Ectodermal cell (in vitro differentiated cells): ENCODE results near the gene CACNB4.
"Not testable (repeated sequence)": the region's sequence is repeated elsewhere in the genome, so short reads cannot be mapped to it uniquely, and the experiment has no call there.

Source experiments
- H3K27ac ChIP-seq: 2 replicates; pipeline ENCODE4 v1.7.0; 2013; ENCODE audit warnings: mild to moderate bottlenecking, low read depth, low read length; ENCODE audit not compliant: insufficient read depth, poor library complexity, severe bottlenecking
- H3K27me3 ChIP-seq: 2 replicates; pipeline ENCODE4 v1.7.0; 2013; ENCODE audit warnings: mild to moderate bottlenecking, low read length; ENCODE audit not compliant: insufficient read depth, control insufficient read depth, poor library complexity, severe bottlenecking
- H3K36me3 ChIP-seq: one replicate; pipeline ENCODE4 v1.7.0; 2013; ENCODE audit warnings: low read length; ENCODE audit not compliant: control insufficient read depth, insufficient read depth
- H3K4me1 ChIP-seq: one replicate; pipeline ENCODE4 v1.7.0; 2013; ENCODE audit warnings: low read length; ENCODE audit not compliant: control insufficient read depth, insufficient read depth
- H3K4me3 ChIP-seq: 2 replicates; pipeline ENCODE4 v1.7.0; 2013; ENCODE audit warnings: low read depth, low read length, control low read depth; ENCODE audit not compliant: insufficient read depth
- H3K9me3 ChIP-seq: 2 replicates; pipeline ENCODE4 v1.7.0; 2013; ENCODE audit warnings: mild to moderate bottlenecking, low read length, moderate library complexity; ENCODE audit not compliant: control insufficient read depth
- WGBS, 2 experiments: methylation state at CpG; one replicate each; pipeline ENCODE4 v1.1.7; 2013; ENCODE audit warnings: missing lambda C conversion rate in 2 of 2; 5-methylcytosine and 5-hydroxymethylcytosine counted together

The CACNB4 gene

GRCh38 chr2:152025678-152026287 is 73.1 kb downstream of the CACNB4 start:
- Histone ChIP-seq H3K27me3 (no peaks in the 10 kb centered on the region), H3K4me1 (no peaks in the 10 kb centered on the region), H3K4me3 (peak overlapping the region; percentile 28), H3K27ac (no peak overlapping the region), H3K9me3 (no peaks in the 10 kb centered on the region), H3K36me3 (no peaks in the 10 kb centered on the region)
- WGBS, 2 experiments: 23 to 24% methylated on average over 15 of the region's 15 CpGs

- no peak overlapping the region for H3K4me3 ChIP-seq
- no peaks in the 10 kb centered on the region for H3K27me3 ChIP-seq
- 83 to 95% methylated on average over 2 of the region's 2 CpGs for WGBS, 2 experiments
- no peaks in the 10 kb centered on the region for H3K9me3 ChIP-seq
- no peaks in the 10 kb centered on the region for H3K4me1 ChIP-seq
- H3K36me3 ChIP-seq: no peaks in the 10 kb centered on the region
- no peak overlapping the region for H3K27ac ChIP-seq
These were observed 74.4 kb downstream of the CACNB4 start for GRCh38 chr2:152024477-152024876.

GRCh38 chr2:152022090-152022489 is 76.8 kb downstream of the CACNB4 start:
- H3K36me3 ChIP-seq: no peaks in the 10 kb centered on the region
- H3K27me3 ChIP-seq: no peaks in the 10 kb centered on the region
- H3K9me3 ChIP-seq: no peaks in the 10 kb centered on the region
- H3K27ac ChIP-seq: no peak overlapping the region
- 91 to 95% methylated on average over 3 of the region's 3 CpGs for WGBS, 2 experiments
- no peaks in the 10 kb centered on the region for H3K4me1 ChIP-seq
- H3K4me3 ChIP-seq: no peak overlapping the region

GRCh38 chr2:152021001-152021400 is 77.8 kb downstream of the CACNB4 start:
- 89 to 92% methylated on average over 11 of the region's 11 CpGs for WGBS, 2 experiments
- not testable (repeated sequence) for H3K4me1 ChIP-seq, H3K9me3 ChIP-seq, H3K27ac ChIP-seq, H3K4me3 ChIP-seq, H3K36me3 ChIP-seq, H3K27me3 ChIP-seq

GRCh38 chr2:152019732-152020131 is 79.1 kb downstream of the CACNB4 start:
- Histone ChIP-seq H3K4me1 (no peaks in the 10 kb centered on the region), H3K27ac (no peak overlapping the region), H3K27me3 (no peaks in the 10 kb centered on the region), H3K9me3 (no peaks in the 10 kb centered on the region), H3K4me3 (no peak overlapping the region), H3K36me3 (no peaks in the 10 kb centered on the region)

- Histone ChIP-seq H3K9me3 (no peaks in the 10 kb centered on the region), H3K27ac (no peak overlapping the region), H3K4me3 (no peak overlapping the region), H3K27me3 (no peaks in the 10 kb centered on the region), H3K4me1 (no peaks in the 10 kb centered on the region), H3K36me3 (no peaks in the 10 kb centered on the region)
- WGBS, 2 experiments: 86 to 88% methylated on average over 6 to 7 of the region's 7 CpGs
These were observed 82.4 kb downstream of the CACNB4 start for GRCh38 chr2:152016181-152017120.

GRCh38 chr2:152015552-152015951 is 83.3 kb downstream of the CACNB4 start:
- Histone ChIP-seq H3K27me3 (no peaks in the 10 kb centered on the region), H3K4me1 (no peaks in the 10 kb centered on the region), H3K36me3 (no peaks in the 10 kb centered on the region), H3K4me3 (no peak overlapping the region), H3K9me3 (no peaks in the 10 kb centered on the region), H3K27ac (no peak overlapping the region)
- WGBS, 2 experiments: 90 to 91% methylated on average over 5 of the region's 5 CpGs

GRCh38 chr2:152012697-152013096 is 86.1 kb downstream of the CACNB4 start:
- no peak overlapping the region for H3K4me3 ChIP-seq
- H3K27me3 ChIP-seq: no peaks in the 10 kb centered on the region
- H3K9me3 ChIP-seq: no peaks in the 10 kb centered on the region
- H3K27ac ChIP-seq: no peak overlapping the region
- H3K4me1 ChIP-seq: no peaks in the 10 kb centered on the region
- no peaks in the 10 kb centered on the region for H3K36me3 ChIP-seq
- WGBS, 2 experiments: 88 to 97% methylated on average over 1 of the region's 1 CpG

- WGBS, 2 experiments: 98 to 100% methylated on average over 1 of the region's 2 CpGs
- Histone ChIP-seq H3K9me3 (no peaks in the 10 kb centered on the region), H3K4me3 (no peak overlapping the region), H3K4me1 (no peaks in the 10 kb centered on the region), H3K27ac (no peak overlapping the region), H3K36me3 (no peaks in the 10 kb centered on the region), H3K27me3 (no peaks in the 10 kb centered on the region)
These were observed 87.1 kb downstream of the CACNB4 start for GRCh38 chr2:152011724-152012123.

GRCh38 chr2:152005607-152006006 is 93.2 kb downstream of the CACNB4 start:
- no peaks in the 10 kb centered on the region for H3K4me1 ChIP-seq
- WGBS, 2 experiments: 84 to 91% methylated on average over 3 to 4 of the region's 4 CpGs
- no peak overlapping the region for H3K27ac ChIP-seq
- H3K4me3 ChIP-seq: no peak overlapping the region
- no peaks in the 10 kb centered on the region for H3K36me3 ChIP-seq
- no peaks in the 10 kb centered on the region for H3K9me3 ChIP-seq
- no peaks in the 10 kb centered on the region for H3K27me3 ChIP-seq
